GM21423 (cell line): ENCODE results near the gene WNT3.
"Not testable (repeated sequence)": the region's sequence is repeated elsewhere in the genome, so short reads cannot be mapped to it uniquely, and the experiment has no call there.

Experiments
- ATAC-seq: cut with Tn5 transposase; IDR thresholded peaks from one replicate; pipeline ENCODE4 v1.9.1; 2021; ENCODE audit warnings: mild to moderate bottlenecking, moderate library complexity; ENCODE audit not compliant: unreplicated experiment

WNT3 gene

GRCh38 chr17:46814446-46814845, 4.0 kb downstream of the WNT3 start:
- ATAC-seq: no peak

- no peak for ATAC-seq
These were observed 4.6 kb downstream of the WNT3 start for GRCh38 chr17:46813920-46814319.

- ATAC-seq: no peak
These were observed 5.7 kb downstream of the WNT3 start for GRCh38 chr17:46812624-46813318.

- ATAC-seq: no peak
These were observed 6.4 kb downstream of the WNT3 start for GRCh38 chr17:46811978-46812583.

GRCh38 chr17:46810837-46811236, 7.7 kb downstream of the WNT3 start:
- no peak for ATAC-seq

- no peak for ATAC-seq
These were observed 9.4 kb downstream of the WNT3 start for GRCh38 chr17:46809110-46809571.

GRCh38 chr17:46805771-46806170, 12.7 kb downstream of the WNT3 start:
- no peak for ATAC-seq

- no peak for ATAC-seq
These were observed 14.9 kb downstream of the WNT3 start for GRCh38 chr17:46803544-46803943.

- ATAC-seq: no peak
These were observed 15.7 kb downstream of the WNT3 start for GRCh38 chr17:46802800-46803199.

GRCh38 chr17:46800573-46800972, 17.9 kb downstream of the WNT3 start:
- ATAC-seq: no peak

GRCh38 chr17:46796956-46797530, 21.4 kb downstream of the WNT3 start:
- no peak for ATAC-seq

- ATAC-seq: no peak
These were observed 22.0 kb downstream of the WNT3 start for GRCh38 chr17:46796524-46796923.

- ATAC-seq: no peak
These were observed 22.4 kb downstream of the WNT3 start for GRCh38 chr17:46796084-46796483.

GRCh38 chr17:46795379-46795952, 23.0 kb downstream of the WNT3 start:
- no peak for ATAC-seq

- no peak for ATAC-seq
These were observed 24.2 kb downstream of the WNT3 start for GRCh38 chr17:46794318-46794717.

GRCh38 chr17:46793541-46793940, 25.0 kb downstream of the WNT3 start:
- ATAC-seq: no peak

- ATAC-seq: not testable (repeated sequence)
These were observed 25.5 kb downstream of the WNT3 start for GRCh38 chr17:46793023-46793422.

- no peak for ATAC-seq
These were observed 26.4 kb downstream of the WNT3 start for GRCh38 chr17:46792071-46792470.

GRCh38 chr17:46791531-46791930, 27.0 kb downstream of the WNT3 start:
- no peak for ATAC-seq

GRCh38 chr17:46790216-46790615, 28.3 kb downstream of the WNT3 start:
- no peak for ATAC-seq

GRCh38 chr17:46789610-46790009, 28.9 kb downstream of the WNT3 start:
- ATAC-seq: no peak

GRCh38 chr17:46788796-46789195, 29.7 kb downstream of the WNT3 start:
- ATAC-seq: no peak
